ENCODE results near the gene ISYNA1.

ISYNA1 gene

DNA sequence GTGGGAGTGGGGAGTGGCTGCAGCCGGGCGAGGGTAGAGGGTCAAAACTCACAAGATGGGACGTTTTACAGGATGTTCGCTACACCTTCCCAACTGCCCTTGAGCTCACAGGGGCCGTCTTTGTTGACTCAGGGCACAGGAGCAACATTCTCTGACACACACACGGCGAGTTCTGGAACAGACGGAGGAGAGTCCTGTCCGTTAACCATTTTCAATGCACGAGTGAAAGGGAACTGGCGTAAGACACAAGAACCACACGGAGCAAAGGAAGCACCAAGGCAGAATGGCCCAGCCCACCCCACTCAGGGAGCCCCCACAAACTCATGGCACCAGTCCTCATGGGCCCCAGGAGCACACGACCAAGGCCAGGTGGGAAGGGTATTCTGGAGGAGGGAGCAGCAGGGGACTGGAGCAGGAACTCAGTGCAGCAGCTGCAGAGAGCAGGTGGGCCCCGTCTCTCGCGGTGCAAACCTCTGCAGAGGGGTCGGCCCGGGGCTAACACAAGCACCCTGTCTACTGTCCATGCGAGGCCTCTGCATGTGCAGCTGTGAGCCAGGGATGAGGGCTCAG, 37.9 kb upstream of the ISYNA1 start:
- H3K4me3 ChIP-seq (replicated peaks; ENCODE audit: low read depth, low read length), result no peak overlapping the region
- no peak for DNase-seq (ENCODE audit: extremely low read depth, insufficient read length)
- no peaks in the 10 kb centered on the region for H3K27me3 ChIP-seq (replicated peaks; ENCODE audit: control insufficient read depth, insufficient read depth, low read length)
- peaks cover 5% of the 10 kb centered on the region; the same call in 1 of the 2 replicates for H3K36me3 ChIP-seq (ENCODE audit: control insufficient read depth, insufficient read depth, low read length)
- TF ChIP-seq, protein P1, sequence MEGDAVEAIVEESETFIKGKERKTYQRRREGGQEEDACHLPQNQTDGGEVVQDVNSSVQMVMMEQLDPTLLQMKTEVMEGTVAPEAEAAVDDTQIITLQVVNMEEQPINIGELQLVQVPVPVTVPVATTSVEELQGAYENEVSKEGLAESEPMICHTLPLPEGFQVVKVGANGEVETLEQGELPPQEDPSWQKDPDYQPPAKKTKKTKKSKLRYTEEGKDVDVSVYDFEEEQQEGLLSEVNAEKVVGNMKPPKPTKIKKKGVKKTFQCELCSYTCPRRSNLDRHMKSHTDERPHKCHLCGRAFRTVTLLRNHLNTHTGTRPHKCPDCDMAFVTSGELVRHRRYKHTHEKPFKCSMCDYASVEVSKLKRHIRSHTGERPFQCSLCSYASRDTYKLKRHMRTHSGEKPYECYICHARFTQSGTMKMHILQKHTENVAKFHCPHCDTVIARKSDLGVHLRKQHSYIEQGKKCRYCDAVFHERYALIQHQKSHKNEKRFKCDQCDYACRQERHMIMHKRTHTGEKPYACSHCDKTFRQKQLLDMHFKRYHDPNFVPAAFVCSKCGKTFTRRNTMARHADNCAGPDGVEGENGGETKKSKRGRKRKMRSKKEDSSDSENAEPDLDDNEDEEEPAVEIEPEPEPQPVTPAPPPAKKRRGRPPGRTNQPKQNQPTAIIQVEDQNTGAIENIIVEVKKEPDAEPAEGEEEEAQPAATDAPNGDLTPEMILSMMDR (IDR thresholded peaks at IDR 0.05; ENCODE audit: insufficient read depth, low read length, poor library complexity, severe bottlenecking), result no peak

DNA sequence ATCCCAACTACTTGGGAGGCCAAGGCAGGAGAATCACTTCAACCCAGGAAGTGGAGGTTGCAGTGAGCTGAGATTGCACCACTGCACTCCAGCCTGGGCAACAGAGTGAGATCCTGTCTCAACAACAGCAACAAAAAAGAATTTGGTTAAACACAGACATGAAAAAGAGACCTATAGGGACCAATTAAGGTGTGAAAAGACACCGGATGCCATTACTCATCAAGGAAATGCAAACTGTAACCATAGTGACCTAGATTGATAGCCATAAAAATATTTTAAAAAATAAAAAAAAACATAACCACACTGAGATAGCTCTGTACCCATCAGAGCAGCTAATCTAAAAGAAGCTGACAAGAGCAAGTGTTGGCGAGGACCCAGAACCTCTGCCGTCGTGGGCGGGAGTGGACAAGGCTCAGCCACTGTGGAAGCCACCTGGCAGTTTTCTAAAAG, 37.1 kb upstream of the ISYNA1 start:
- TF ChIP-seq, protein P1 (IDR thresholded peaks at IDR 0.05; ENCODE audit: insufficient read depth, low read length, poor library complexity, severe bottlenecking), result no peak
- Histone ChIP-seq H3K27me3 (replicated peaks; ENCODE audit: control insufficient read depth, insufficient read depth, low read length) (no peaks in the 10 kb centered on the region), H3K4me3 (replicated peaks; ENCODE audit: low read depth, low read length) (no peak overlapping the region), H3K36me3 (ENCODE audit: control insufficient read depth, insufficient read depth, low read length) (peaks cover 9% of the 10 kb centered on the region)
- no peak for DNase-seq (ENCODE audit: extremely low read depth, insufficient read length)

DNA sequence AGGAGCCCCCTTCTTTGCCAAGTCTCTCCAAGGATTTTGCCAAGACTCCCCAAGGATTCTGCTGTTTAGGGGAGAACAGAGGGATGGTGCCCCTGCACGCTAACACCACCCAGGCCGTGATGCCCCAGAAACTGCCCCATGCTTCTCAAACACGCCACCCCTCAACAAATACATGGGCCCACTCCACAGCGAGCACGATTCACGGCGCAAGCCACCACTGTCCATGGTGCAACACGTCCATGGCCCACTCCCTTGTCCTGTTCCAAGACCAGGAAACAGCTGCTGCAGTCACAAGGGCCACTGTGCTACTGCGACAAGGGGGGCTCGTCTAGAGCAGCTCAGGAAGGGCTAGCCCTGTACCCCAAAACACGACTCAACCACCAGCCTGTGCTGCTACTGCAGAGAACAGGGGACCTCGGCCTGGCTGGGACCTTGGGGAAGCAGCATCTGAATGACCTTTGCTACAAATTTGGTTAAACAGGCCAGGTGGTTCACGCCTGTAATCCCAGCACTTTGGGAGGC, 36.5 kb upstream of the ISYNA1 start:
- no peak overlapping the region for H3K4me3 ChIP-seq (replicated peaks; ENCODE audit: low read depth, low read length)
- peaks cover 11% of the 10 kb centered on the region for H3K36me3 ChIP-seq (ENCODE audit: control insufficient read depth, insufficient read depth, low read length)
- DNase-seq (ENCODE audit: extremely low read depth, insufficient read length), result no peak
- no peaks in the 10 kb centered on the region for H3K27me3 ChIP-seq (replicated peaks; ENCODE audit: control insufficient read depth, insufficient read depth, low read length)
- TF ChIP-seq, protein P1 (IDR thresholded peaks at IDR 0.05; ENCODE audit: insufficient read depth, low read length, poor library complexity, severe bottlenecking), result no peak

DNA sequence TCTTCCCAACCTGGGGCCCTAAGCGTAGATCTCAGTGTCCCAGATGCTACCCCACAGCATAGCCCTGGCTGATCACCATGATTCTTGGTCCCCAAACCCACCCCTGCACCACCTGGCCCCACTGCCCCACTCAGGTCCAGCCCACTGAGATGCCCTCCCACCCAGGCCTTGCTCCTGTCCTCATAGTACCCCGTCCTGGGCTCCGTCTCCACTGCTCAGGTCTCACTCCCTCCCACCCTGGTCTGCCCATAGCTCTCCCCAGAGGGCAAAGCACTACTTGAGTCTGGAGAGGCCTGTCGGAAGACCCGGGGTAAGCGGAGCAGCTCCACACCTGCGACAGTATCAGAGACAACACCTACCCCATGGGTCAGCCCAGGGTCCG, 35.8 kb upstream of the ISYNA1 start:
- Histone ChIP-seq H3K4me3 (replicated peaks; ENCODE audit: low read depth, low read length) (no peak overlapping the region), H3K36me3 (ENCODE audit: control insufficient read depth, insufficient read depth, low read length) (peaks cover 14% of the 10 kb centered on the region), H3K27me3 (replicated peaks; ENCODE audit: control insufficient read depth, insufficient read depth, low read length) (no peaks in the 10 kb centered on the region)
- no peak for DNase-seq (ENCODE audit: extremely low read depth, insufficient read length)
- TF ChIP-seq, protein P1 (IDR thresholded peaks at IDR 0.05; ENCODE audit: insufficient read depth, low read length, poor library complexity, severe bottlenecking), result no peak

DNA sequence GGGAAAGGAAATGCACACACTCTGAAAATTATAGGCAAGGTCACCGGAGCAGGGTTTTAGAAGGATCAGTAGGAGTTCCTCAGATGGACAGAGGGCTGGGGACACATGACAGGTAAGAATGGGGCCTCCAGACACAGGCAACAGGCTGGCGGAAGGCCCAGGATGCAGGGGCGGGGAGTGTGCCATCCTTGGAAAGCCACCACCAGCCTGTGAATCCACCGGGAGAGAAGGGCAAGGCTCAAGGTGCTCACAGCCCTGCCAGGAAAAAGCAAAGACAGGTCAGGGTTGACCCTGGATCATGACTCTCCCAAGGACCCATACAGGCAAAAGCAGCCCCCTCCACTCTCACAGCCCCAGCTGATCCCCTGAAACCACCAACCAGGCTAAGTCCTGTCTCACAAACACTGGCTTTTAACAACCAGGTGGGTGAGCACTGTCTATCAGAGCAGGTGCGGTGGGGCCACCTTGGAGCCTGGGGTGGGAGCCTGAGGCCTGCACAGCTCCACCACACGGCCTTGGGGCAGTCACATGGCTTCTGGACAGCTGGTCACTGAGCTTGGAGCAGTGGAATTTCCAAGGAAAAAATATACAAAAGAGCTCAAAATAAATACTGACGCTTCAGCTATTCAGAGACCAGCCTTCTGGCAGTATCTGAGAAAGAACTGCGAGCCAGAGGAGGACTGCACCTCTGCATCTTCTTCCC, 35.2 kb upstream of the ISYNA1 start:
- H3K4me3 ChIP-seq (replicated peaks; ENCODE audit: low read depth, low read length), result no peak overlapping the region
- TF ChIP-seq, protein P1 (IDR thresholded peaks at IDR 0.05; ENCODE audit: insufficient read depth, low read length, poor library complexity, severe bottlenecking), result no peak
- H3K27me3 ChIP-seq (replicated peaks; ENCODE audit: control insufficient read depth, insufficient read depth, low read length), result no peaks in the 10 kb centered on the region
- H3K36me3 ChIP-seq (ENCODE audit: control insufficient read depth, insufficient read depth, low read length), result peaks cover 17% of the 10 kb centered on the region
- no peak for DNase-seq (ENCODE audit: extremely low read depth, insufficient read length)

Data from GM06990 (cell line).